Mucosa of gallbladder (tissue), 1 donor: ENCODE results near the gene RASA4. TPM values are rescaled to one million over a fixed set of nuclear protein-coding genes. Genes with fewer than 3 reads are reported as not detected.
A peak's percentile ranks its signal among the peaks of the same experiment; 100 is the strongest.
"Not testable (repeated sequence)": the region's sequence is repeated elsewhere in the genome, so short reads cannot be mapped to it uniquely, and the experiment has no call there.

Experiments used
- DNase-seq: peaks from one replicate; pipeline ENCODE4 v3.0.0-alpha.2; 2020; ENCODE audit warnings: low spot score
- total RNA-seq: library from RNA; stranded (reverse); gene quantifications from one replicate; pipeline ENCODE4 v1.2.1, GENCODE V29; 2021
- donor health status: DM: no; HTN: no; CAD: no.

The RASA4 gene
- total RNA-seq, 1 donor from 2014 or later = 52.0 TPM

DNA sequence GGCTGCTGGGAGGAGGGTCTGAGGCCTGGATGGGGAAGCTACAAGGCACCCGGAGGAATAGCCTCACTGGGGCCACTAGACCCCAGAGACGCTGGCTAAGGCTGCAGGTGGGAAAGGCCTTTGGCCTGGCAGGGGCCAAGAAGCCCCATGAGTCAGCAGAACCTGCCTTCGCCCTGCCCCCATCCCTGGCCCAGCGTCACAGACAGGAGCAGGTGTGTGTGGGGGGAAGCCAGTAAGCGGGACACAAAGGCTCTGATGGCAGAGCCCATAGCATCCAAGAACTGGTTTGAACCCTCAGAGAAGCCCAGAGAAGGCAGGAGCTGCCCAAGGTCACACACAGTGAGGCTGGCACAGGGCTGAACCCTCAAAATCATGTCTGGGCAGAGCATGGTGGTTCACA lies 9.7 kb downstream of the RASA4 start:
- DNase-seq = not testable (repeated sequence)

DNA sequence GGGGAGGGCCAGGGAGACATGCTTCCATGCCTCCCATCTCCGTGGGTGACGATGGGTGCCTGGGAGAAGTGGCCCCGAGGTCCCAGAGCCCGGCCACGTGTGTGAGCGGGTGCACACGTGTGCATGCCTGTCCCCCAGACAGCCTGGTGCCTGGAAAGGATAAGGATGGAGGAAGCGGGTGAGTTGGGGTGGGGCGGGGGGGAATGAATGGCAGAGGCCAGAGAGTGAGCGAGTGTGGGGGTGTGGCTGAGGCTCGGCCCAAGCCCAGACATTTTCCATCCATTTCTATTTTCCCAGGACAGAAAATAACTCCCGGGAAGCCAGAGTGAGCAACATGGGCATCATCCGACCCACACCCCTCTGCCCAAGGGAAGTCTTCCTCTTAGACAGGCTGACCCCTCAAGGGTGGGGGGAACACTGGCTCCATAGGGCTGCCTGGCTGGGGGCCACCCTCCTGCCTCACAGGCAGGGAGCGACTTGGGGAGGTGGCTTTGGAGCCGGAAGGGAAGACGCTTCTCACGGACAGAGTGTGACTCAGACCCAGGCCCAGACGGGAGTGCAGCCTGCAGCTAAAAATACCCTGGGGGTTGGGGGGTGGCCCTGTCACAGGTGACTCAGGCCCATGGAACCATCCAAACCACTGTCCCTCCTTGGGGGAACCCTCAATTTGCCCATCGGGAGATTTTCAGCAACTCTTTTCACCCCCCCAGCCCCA lies 12.0 kb downstream of the RASA4 start:
- DNase-seq = not testable (repeated sequence)

DNA sequence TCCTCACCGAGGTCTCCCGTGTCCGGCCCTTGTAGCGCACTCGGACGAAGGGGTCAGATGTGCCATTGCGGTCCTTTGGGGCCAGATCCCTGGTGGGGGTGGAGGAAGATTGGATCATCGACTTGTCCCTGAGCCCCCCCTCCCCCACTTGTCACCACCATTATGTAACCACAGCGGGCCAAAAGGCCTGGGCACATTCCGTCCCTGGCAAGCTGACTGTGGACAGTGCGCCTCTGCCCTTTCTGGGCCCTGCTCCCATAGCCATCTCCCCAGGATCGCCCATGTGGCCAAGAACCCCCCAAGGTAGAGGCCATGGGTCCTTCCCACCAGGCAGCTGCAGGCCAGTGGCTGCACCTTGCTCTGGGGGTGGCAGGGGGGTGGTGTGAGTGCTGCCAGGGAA lies 14.2 kb downstream of the RASA4 start:
- DNase-seq = not testable (repeated sequence)

DNA sequence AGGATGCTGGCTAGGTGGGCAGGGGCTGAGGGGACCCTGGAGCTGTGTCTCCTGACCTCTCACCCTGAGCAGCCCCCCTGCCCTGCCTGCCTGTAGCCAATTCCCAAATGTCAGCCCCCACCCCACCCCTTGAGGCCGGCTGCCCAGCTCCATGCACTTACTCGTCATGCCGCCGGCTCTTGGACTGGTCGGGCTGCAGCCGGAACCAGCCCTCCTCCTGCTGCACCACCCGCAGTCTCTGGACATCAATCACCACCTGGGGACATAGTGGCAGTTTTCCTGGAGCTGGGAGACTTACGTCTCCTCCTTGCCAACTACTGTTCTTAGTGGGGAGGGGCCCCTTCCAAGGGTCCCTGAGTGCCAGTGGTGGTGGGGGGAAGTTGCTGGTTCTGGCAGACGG lies 16.9 kb downstream of the RASA4 start:
- DNase-seq = not testable (repeated sequence)

DNA sequence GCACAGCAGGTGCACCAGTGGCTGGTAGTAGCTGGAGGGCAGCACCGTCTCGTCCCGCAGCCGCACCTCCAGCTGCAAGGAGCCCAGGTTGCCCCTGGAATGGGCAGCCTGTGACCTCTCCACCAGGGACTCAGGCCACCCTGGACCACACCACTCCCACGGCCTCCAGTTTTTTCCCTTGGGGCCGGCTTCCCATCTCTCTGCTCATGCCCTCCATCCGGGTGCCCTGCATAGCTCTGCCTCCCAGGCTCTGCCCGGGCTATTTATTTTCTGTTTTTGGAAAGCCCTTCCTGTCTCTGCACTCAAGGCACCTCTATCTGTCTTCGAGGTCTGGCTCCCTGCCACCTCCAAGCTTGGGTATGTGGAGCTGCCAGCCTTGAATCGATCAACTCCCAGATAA lies 20.5 kb downstream of the RASA4 start:
- not testable (repeated sequence) for DNase-seq

DNA sequence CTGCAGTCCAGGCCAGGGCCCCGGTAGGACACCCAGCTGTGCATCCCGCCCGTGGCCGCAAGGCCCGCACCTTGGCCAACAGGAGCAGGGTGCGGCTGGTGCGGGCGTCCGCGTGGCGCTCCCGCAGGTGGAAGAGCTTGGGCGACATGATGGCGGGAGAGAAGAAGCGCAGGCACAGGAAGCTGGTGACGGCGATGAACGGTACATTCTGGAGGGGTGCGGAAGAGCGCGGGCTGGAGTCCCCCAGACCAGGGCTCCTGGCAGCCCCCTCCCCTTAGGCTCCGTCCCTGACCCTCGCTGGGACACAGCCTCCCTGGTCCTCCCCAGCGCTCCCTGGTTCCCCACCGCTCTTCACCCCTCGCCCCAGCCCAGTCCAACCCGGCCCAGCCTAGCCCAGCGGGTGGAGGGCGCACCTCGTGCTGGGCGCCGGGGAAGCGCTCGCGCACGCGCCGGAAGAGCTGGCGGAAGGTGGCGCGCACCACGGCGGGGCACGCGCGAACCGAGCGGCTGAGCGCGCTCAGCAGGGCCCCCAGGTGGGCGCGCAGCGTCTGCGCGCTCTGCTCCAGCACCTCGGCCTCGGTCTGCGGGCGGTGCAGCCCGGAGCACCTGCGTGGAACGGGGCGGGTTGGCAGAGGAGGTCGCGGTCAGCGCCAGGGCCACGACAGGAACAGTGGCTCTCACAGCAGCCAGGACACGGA lies 22.8 kb downstream of the RASA4 start:
- not testable (repeated sequence) for DNase-seq

DNA sequence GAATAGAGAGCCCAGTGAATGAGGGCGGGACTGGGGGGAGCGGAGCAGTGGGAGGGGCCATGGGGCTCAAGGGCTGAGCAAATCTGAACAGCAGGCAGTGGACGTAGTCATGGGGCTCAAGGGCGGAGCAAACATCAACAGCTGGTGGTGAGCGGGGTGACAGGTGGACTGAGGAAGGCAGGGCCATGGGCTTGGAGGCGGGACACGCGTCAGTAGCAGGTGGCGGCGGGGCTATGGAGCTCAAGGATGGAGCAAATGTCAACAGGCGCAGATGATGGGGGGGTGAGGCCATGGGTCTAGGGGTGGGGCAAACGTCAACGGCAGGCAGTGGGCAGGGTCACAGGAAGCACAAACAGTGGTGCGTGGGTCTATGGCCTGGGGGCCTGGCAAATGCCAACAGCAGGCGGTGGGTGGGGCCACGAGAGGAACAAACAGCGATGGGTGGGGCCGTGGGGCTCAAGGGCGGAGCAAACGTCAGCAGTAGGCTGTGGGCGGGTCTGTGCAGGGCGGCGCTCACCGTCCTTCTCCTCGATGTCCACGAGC lies 24.0 kb downstream of the RASA4 start:
- DNase-seq = peak; percentile 68

DNA sequence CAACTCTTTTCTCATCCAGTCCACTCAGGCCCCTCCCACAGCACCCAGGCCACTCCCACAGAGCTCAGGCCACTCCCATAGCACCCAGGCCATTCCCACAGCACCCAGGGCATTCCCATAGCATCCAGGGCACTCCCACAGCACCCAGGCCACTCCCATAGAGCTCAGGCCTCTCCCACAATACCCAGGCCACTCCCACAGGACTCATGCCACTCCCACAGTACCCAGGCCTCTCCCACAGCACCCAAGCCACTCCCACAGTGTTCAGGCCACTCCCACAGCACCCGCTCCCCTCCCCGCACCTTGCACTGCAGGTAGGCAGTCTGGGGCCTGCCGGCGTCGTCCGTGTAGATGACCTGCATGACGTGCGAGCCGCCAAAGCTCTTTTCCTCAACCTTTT lies 26.7 kb downstream of the RASA4 start:
- not testable (repeated sequence) for DNase-seq

DNA sequence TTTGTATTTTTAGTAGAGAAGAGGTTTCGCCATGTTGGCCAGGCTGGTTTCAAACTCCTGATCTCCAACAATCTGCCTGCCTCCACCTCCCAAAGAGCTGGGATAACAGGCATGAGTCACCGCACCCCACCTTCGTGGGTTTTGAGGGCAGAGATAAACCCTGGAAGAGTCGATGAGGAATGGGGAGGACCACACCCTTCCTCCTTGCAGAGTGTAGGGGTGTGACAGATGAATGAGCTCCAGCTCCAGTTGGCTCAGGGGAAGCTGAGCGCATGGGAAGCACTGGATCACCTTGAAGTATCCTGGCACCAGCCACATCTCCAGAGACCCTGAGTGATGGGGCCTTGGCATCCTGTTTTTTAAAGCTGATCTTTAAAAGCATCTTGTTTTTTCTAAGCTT lies 33.1 kb downstream of the RASA4 start:
- not testable (repeated sequence) for DNase-seq

DNA sequence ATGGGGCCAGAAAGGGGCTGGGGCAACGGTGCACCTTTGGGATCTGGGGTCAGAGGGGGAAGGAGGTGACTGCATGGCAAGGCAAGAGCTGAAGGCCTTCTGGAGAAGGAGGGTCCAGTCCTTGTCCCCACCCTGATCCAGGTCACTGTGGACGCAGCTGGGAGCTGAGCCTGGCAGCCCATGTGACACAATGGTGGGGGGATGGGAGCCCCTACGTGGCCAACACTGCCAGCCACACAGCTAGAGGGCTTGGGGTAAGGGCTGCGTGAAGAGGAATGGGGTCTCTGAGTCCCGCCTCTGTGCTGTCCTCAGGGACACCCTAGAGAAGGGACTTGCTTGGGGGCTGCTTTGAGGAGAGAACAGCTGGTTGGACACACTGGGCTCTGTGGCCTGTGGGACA lies 34.8 kb downstream of the RASA4 start:
- not testable (repeated sequence) for DNase-seq

DNA sequence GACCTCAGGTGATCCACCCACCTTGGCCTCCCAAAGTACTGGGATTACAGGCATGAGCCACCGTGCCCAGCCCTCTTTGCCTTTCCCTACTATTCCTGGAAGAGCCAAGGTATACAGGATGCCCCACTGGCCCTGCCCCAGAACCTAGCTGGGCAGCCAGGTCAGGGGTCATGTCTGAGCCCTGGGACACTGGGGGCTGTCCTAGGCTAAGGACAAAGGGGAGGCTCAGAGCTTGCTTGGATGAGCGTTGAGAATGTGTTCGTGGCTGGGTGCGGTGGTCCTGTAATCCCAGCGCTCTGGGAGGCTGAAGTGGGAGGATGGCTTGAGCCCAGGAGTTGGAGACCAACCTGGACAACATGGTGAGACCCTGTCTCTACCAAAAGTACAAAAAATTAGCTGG lies 38.1 kb downstream of the RASA4 start:
- DNase-seq = not testable (repeated sequence)

DNA sequence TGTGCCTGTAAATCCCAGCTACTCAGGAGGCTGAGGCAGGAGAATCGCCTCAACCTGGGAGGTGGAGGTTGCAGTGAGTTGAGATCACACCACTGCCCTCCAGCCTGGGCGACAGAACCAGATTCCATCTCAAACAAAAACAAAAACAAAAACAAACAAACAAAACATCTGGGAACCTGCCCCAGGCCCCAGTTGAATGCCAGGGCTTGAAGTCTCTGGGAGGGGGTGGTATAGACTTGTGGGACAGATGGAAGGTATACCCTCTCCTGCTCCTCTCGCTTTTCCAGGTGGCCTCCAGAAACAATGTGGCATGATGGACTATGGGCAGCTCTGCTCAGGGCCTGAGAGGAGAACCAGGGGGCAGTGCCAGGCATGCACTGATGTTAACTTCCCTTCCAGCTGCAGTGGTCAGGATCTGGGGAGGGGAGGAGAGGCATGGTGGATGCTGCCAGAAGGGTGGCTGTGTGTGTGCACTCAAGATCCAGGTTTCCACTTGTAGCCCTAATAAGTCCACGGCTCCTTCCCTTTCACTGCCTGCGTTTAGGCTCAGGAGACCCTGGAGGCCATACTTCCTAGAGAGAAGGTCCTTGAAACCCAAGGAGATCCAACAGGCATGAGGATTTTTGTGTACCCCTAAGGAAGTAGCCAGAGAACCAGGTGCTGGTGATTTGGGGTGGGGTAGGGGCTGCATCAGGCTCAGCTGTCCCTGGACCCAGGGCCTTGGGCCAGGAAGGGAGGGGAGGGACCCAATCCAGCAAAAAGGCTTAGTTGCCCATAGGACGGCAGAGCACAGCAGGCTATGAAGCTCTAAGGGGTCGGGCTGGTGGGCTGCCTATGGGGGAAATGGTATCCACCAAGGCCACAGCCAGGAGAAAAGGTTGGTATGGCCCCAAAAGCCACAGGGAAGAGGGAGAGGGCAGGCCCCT lies 39.0 kb downstream of the RASA4 start:
- DNase-seq = not testable (repeated sequence)

DNA sequence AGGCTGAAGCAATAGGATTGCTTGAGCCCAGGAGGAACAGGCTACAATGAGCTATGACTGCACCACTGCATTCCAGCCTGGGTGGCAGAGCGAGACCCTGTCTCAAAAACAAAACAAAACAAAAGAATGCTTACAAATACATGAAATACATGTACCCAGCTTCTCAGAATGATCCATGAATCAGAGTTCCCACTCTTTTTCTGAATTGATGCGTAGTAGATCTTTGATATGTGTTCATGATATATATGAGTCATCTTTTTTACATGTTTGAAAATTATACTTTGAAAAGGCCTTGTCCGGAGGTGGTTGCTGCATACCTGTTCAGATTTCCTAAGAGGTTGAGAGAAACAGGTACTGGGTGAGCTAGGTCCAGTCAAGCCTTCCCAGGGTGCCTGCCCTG lies 40.2 kb downstream of the RASA4 start:
- DNase-seq = not testable (repeated sequence)

DNA sequence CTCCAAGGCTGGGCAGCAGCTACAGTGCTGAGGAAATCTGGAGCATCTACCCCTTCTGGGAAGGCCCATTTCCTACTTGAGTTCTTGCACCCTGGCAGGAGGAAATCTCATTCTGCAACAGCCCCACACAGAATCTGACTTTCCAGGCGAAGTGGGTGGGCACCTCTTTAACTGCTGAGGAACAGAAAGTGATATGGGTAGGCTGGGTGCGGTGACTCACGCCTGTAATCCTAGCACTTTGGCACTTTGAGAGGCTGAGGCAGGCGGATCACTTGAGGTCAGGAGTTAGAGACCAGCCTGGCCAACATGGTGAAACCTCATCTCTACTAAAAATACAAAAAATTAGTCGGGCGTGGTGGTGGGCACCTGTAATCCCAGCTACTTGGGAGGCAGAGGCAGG lies 41.9 kb downstream of the RASA4 start:
- DNase-seq = not testable (repeated sequence)

DNA sequence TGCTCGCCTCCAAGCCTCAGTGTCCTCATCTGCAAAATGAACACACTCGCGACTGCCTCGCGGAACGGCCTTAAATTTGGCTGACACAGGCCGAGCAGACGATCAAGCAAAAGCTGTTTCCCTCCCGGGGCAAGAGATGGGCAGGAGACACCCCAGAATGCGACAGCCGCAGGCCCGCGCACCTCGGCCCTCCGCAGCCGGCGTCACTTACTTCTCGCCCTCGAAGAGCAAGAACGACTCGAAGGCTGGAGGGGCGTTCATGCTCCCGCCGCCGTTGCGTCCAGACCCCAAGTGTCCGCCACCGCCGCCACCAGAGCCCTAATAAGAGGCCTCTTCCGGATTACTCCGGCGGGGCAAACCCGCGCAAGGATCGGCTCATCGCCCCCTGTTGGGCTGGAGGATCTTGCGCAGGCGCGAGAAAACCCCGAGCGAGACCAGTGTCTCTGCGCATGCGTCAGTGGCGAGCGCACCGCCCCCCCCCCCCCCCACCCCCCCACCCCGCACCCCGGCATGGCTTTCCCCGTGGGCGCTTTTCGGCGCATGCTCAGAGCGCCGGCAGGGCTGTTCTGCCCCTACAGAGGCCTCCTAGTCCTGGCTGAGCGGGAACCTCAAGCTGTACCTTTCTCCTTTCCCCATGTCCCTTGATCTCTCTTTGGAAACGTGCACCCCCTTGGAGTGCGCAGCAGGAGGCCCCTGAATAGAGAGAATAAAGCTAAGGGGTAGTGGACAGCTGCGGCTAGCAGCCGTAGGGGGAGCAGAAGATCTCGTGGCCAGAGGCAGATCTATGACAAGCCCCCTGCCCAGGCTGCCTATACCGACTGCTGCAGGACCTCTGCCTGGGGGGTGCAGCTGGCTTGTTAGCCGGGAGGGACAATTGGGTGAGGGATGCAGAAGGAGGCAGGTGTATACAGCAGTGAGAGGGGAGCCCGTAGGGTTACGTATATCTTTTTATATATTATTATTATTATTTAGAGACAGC lies 44.0 kb downstream of the RASA4 start, which contains the start of gene POLR2J3:
POLR2J3 (minus strand) TSS at position 323 of the 979 bp plus-strand sequence; CDS start at position 261, 62 bp downstream.
- peak; percentile 98 for DNase-seq

DNA sequence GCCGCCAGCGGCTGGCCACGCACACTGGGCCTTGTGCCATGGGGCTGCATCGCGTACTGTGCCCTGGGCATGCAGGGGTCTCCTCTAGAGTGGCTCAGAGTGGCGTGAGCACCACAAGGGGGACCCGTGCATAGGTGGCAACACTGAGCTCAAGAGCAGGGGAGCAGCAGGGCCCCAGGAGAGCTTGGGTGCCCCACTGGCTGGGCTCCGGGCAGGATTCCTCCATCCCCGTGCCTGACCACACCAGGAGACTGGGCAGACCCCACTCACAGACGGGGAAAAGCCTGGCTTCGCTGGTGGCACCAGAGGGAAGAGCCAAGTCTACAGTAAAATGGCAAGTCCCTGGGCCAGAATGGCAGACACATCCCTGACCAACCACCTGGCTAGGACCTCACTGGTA lies 47.9 kb downstream of the RASA4 start:
- DNase-seq = not testable (repeated sequence)

DNA sequence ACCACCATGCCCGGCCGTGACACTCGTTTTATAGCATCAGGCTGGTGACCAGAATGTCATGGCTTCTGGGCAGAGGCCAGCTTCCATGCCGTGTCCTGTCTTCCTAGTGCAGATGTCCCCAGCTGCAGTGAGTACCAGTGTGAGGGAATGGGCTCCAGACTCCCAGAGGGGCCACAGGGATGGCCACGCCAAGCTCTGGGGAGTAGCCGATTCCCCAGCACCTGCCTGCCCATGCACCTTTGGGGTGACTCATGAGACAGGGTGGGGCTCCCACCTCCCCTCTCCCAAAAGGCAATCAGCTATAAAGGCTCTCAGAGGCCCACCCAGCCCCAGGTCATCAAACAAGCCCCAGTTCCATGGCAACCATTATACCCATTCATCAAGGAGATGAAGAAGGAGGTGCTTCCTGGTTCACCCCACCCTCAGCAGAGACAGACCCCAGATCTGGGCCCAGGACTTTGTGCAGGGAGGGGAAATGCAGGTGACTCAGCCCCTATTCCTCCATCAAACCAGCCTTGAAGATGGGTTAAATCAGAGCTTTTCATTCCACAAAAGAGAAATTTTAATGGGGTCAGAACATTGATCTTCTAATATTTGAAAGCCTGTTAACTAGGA lies 65.6 kb downstream of the RASA4 start, which contains the start of gene SPDYE2:
SPDYE2 (plus strand) TSS at position 419 of the 615 bp plus-strand sequence. CDS start 2,030 bp downstream, outside the sequence.
- DNase-seq = not testable (repeated sequence)

DNA sequence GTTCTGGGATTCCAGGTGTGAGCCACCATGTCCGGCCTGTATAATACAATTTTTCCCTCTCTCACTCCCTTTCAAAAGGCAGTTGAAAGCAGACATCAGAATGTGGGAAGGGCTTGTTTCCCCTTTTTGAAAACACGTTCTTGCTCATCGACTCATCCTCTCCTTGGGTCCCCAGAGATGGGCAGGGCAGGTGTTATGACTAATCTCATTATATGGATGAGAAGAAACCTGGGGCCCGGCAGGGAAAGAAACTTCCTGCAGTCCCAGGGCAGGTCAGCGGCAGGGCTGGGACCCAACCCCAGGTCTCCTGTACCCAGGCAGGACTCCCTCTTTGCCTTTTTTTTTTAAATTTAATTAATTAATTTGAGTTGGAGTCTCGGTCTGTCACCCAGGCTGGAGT lies 70.2 kb downstream of the RASA4 start:
- DNase-seq = not testable (repeated sequence)

DNA sequence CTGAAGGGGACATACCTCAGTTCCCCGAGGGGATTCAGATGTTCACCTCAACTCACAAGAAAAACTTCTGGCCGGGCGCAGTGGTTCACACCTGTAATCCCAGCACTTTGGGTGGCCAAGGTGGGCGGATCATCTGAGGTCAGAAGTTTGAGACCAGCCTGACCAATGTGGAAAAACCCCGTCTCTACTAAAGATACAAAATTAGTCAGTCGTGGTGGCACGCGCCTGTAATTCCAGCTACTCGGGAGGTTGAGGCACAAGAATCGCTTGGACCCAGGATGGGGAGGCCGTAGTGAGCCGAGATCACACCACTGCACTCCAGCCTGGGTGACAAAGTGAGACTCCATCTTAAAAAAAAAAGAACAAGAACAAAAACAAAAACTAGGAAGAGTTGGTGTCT lies 71.3 kb downstream of the RASA4 start:
- DNase-seq = not testable (repeated sequence)

DNA sequence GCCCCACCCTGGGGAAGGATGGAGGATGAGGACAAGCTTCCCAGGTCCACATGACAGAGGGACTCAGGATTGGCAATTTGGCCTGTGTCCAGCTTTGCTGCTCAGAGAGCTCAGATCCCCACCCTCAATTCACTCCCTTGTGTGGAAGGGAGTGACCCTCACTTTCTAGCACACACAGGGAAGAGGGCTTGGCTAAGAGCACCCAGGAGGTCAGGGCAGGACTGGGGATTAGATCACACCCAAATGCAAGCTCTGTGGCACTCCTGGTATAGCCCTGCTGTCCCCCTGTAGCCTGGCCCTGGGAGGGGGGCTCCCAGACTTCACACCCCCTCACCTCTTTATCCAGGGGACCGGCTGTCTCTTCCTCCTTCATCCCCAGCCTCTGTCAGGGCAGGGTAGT lies 72.2 kb downstream of the RASA4 start:
- not testable (repeated sequence) for DNase-seq
